ENCODE measurements around the gene CDC42BPB.

Gene CDC42BPB

GRCh38 chr14:103031956-103032355, 25.4 kb downstream of the CDC42BPB start:
- Histone ChIP-seq H4K20me1 (ENCODE audit: insufficient read depth, low read length) (no peaks in the 10 kb centered on the region), H3K27ac (ENCODE audit: low read length) (no peak overlapping the region), H2AFZ (ENCODE audit: low read depth, low read length) (no peak overlapping the region), H3K9me3 (ENCODE audit: insufficient read depth, low read length) (no peaks in the 10 kb centered on the region), H3K9ac (ENCODE audit: low read length) (no peak overlapping the region), H3K4me1 (ENCODE audit: low read length) (no peaks in the 10 kb centered on the region), H3K36me3 (replicated peaks; ENCODE audit: low read depth, low read length) (no peaks in the 10 kb centered on the region), H3K4me3 (ENCODE audit: low read length) (no peak overlapping the region), H3K79me2 (ENCODE audit: low read length) (no peaks in the 10 kb centered on the region), H3K27me3 (ENCODE audit: low read depth, low read length) (no peaks in the 10 kb centered on the region), H3K4me2 (ENCODE audit: low read length) (no peak overlapping the region)
- no peak for TF ChIP-seq CTCF (IDR thresholded peaks at IDR 0.05; ENCODE audit: low read depth, low read length)
- TF ChIP-seq EZH2phosphoT487 (IDR thresholded peaks at IDR 0.05; ENCODE audit: low read depth), result no peak

DNA sequence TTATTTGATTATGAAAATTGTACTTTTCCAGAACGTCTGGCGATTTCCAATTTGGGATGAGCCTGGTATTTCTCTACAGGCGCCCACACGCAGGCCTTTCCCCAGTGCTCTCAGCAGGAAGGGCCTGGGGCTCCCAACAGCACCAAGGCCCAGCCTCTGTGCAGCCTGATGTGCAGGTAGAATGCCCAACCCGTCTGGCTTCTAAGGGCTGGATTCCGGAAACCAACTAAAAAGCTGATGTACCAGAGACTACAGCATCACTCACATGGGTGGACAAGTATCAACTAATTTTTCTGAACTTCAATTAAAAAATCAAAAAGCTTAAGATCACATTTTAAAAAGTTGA, 25.8 kb downstream of the CDC42BPB start:
- Histone ChIP-seq H4K20me1 (ENCODE audit: insufficient read depth, low read length) (no peaks in the 10 kb centered on the region), H3K9me3 (ENCODE audit: insufficient read depth, low read length) (no peaks in the 10 kb centered on the region), H2AFZ (ENCODE audit: low read depth, low read length) (no peak overlapping the region), H3K27me3 (ENCODE audit: low read depth, low read length) (no peaks in the 10 kb centered on the region), H3K79me2 (ENCODE audit: low read length) (no peaks in the 10 kb centered on the region), H3K9ac (ENCODE audit: low read length) (no peak overlapping the region), H3K4me3 (ENCODE audit: low read length) (no peak overlapping the region), H3K36me3 (replicated peaks; ENCODE audit: low read depth, low read length) (no peaks in the 10 kb centered on the region), H3K4me2 (ENCODE audit: low read length) (no peak overlapping the region), H3K27ac (ENCODE audit: low read length) (no peak overlapping the region), H3K4me1 (ENCODE audit: low read length) (no peaks in the 10 kb centered on the region)
- no peak for TF ChIP-seq CTCF (IDR thresholded peaks at IDR 0.05; ENCODE audit: low read depth, low read length)
- no peak for TF ChIP-seq EZH2phosphoT487 (IDR thresholded peaks at IDR 0.05; ENCODE audit: low read depth)

- Histone ChIP-seq H3K4me2 (ENCODE audit: low read length) (no peak overlapping the region), H2AFZ (ENCODE audit: low read depth, low read length) (no peak overlapping the region), H3K9ac (ENCODE audit: low read length) (no peak overlapping the region), H3K4me3 (ENCODE audit: low read length) (no peak overlapping the region), H3K4me1 (ENCODE audit: low read length) (no peaks in the 10 kb centered on the region), H3K9me3 (ENCODE audit: insufficient read depth, low read length) (no peaks in the 10 kb centered on the region), H3K36me3 (replicated peaks; ENCODE audit: low read depth, low read length) (no peaks in the 10 kb centered on the region), H4K20me1 (ENCODE audit: insufficient read depth, low read length) (no peaks in the 10 kb centered on the region), H3K27ac (ENCODE audit: low read length) (no peak overlapping the region), H3K27me3 (ENCODE audit: low read depth, low read length) (no peaks in the 10 kb centered on the region), H3K79me2 (ENCODE audit: low read length) (no peaks in the 10 kb centered on the region)
- TF ChIP-seq EZH2phosphoT487 (IDR thresholded peaks at IDR 0.05; ENCODE audit: low read depth), result no peak
- no peak for TF ChIP-seq CTCF (IDR thresholded peaks at IDR 0.05; ENCODE audit: low read depth, low read length)
Observed at GRCh38 chr14:103030741-103031565, 26.4 kb downstream of the CDC42BPB start.

DNA sequence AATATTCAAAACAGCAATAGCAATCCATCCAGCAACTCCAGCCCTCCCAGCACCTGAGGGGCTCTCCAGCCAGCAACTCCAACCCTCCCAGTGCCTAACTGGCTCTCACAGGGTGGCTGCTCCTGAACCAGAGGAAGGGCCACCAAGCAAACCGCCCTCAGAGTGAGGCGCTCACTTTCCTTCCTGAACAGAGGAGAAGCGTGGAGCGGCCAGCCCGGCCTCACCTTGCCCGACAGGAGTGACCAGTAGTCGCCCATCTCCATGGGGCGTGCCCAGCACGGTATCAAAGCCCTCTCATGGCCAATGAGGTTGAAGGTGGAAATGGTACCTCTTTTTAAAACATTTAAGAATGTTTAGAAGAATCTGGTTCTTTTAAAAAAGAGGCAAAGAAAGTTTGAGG, 27.4 kb downstream of the CDC42BPB start:
- TF ChIP-seq EZH2phosphoT487 (IDR thresholded peaks at IDR 0.05; ENCODE audit: low read depth) (no peak), CTCF (IDR thresholded peaks at IDR 0.05; ENCODE audit: low read depth, low read length) (no peak)
- no peak overlapping the region for H3K27ac ChIP-seq (ENCODE audit: low read length)
- H3K9me3 ChIP-seq (ENCODE audit: insufficient read depth, low read length), result no peaks in the 10 kb centered on the region
- H3K27me3 ChIP-seq (ENCODE audit: low read depth, low read length), result no peaks in the 10 kb centered on the region
- no peaks in the 10 kb centered on the region for H3K36me3 ChIP-seq (replicated peaks; ENCODE audit: low read depth, low read length)
- no peak overlapping the region for H3K4me3 ChIP-seq (ENCODE audit: low read length)
- no peak overlapping the region for H3K9ac ChIP-seq (ENCODE audit: low read length)
- no peaks in the 10 kb centered on the region for H3K4me1 ChIP-seq (ENCODE audit: low read length)
- H4K20me1 ChIP-seq (ENCODE audit: insufficient read depth, low read length), result no peaks in the 10 kb centered on the region
- no peaks in the 10 kb centered on the region for H3K79me2 ChIP-seq (ENCODE audit: low read length)
- H2AFZ ChIP-seq (ENCODE audit: low read depth, low read length), result no peak overlapping the region
- H3K4me2 ChIP-seq (ENCODE audit: low read length), result no peak overlapping the region

Data from OCI-LY3 (cell line).